Muscle of leg (tissue), 11 donors: ENCODE results near the gene GNMT. TPM values are rescaled to one million over a fixed set of nuclear protein-coding genes. Genes with fewer than 3 reads are reported as not detected.

ENCODE experiments used
- DNase-seq: peaks from one replicate; pipeline ENCODE4 v3.0.0; 2013
- H3K27ac ChIP-seq: one replicate; pipeline ENCODE4 v1.5.1; 2013; ENCODE audit warnings: mild to moderate bottlenecking, low read length, control low read depth
- H3K27me3 ChIP-seq: one replicate; pipeline ENCODE4 v1.6.1; 2013; ENCODE audit warnings: low read length; ENCODE audit not compliant: control insufficient read depth, insufficient read depth
- H3K36me3 ChIP-seq: one replicate; pipeline ENCODE4 v1.6.1; 2013; ENCODE audit warnings: low read length; ENCODE audit not compliant: control insufficient read depth, insufficient read depth
- H3K4me1 ChIP-seq: one replicate; pipeline ENCODE4 v1.6.1; 2013; ENCODE audit warnings: low read length; ENCODE audit not compliant: control insufficient read depth, insufficient read depth
- H3K4me3 ChIP-seq: one replicate; pipeline ENCODE4 v1.5.1; 2013; ENCODE audit warnings: low read length, control low read depth
- H3K9me3 ChIP-seq: replicated peaks from 2 replicates; pipeline ENCODE4 v1.6.1; 2013; ENCODE audit warnings: low read depth, low read length; ENCODE audit not compliant: control insufficient read depth
- WGBS: methylation state at CpG from one replicate; pipeline ENCODE4 v1.1.5; 2013; ENCODE audit warnings: missing lambda C conversion rate; ENCODE audit not compliant: insufficient coverage; 5-methylcytosine and 5-hydroxymethylcytosine counted together
- polyA plus RNA-seq, 8 donors: library from polyadenylated mRNA; unstranded; fragments of 120-200 nt; gene quantifications; one replicate each; pipeline versions ENCODE4 v1.2.1 to v1.2.3, GENCODE V29; 2013; ENCODE audit warnings: inconsistent platforms in 1 of 8, low replicate concordance in 1 of 8; ENCODE audit not compliant: insufficient read length in 8 of 8, insufficient read depth in 1 of 8
- total RNA-seq: library from RNA; stranded (reverse); fragments of 120-200 nt; gene quantifications from one replicate; pipeline ENCODE4 v1.2.4, GENCODE V29; 2013

The GNMT gene
- total and polyA plus RNA-seq, 9 donors: 0.10 to 1.0 (median 0.42) TPM

GRCh38 chr6:42973926-42974325, 13.4 kb downstream of the GNMT start:
- WGBS: no CpG with 5 or more reads among the region's 3 CpGs
- no peaks in the 10 kb centered on the region for H3K9me3 ChIP-seq
- peaks cover 12% of the 10 kb centered on the region for H3K4me1 ChIP-seq

DNA sequence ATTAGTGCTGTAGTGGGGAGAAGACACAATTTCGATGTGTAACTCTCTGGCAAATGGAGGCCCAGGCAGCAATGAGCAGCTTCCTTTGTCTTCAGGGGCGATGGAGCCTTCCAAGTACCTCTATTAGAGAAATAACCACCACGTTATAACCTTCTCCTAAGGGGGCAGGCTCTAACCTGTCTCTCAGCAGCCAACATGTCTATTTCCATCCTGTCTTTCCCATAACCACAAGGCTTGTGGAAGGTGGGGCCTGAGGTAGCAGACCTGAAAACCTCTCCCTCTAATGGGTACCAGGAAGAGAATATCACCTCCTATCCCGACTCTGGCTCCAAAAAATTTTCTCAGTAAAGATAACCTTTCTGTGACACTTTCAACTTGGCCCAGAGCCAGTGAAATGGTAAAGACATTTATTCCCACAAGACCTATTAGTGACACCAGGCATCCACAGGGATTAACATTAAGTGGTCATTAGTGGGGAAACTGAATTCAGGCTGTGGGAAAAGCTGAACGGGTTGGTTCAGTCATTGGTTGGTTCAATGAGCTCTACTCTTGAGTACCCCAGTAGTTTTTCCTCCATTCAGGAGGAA, 14.5 kb downstream of the GNMT start:
- Histone ChIP-seq H3K27ac (no peak overlapping the region), H3K4me1 (peaks cover 20% of the 10 kb centered on the region), H3K9me3 (no peaks in the 10 kb centered on the region), H3K27me3 (no peaks in the 10 kb centered on the region), H3K4me3 (no peak overlapping the region), H3K36me3 (peaks cover 28% of the 10 kb centered on the region)
- WGBS: 87% methylated on average over 3 of the region's 5 CpGs
- no peak for DNase-seq

More at GRCh38 chr6:42973926-42974325, 13.4 kb downstream of the GNMT start:
- H3K27me3 ChIP-seq: no peaks in the 10 kb centered on the region
- no peak for DNase-seq
- H3K36me3 ChIP-seq: peaks cover 39% of the 10 kb centered on the region
- H3K27ac ChIP-seq: no peak overlapping the region
- no peak overlapping the region for H3K4me3 ChIP-seq

DNA sequence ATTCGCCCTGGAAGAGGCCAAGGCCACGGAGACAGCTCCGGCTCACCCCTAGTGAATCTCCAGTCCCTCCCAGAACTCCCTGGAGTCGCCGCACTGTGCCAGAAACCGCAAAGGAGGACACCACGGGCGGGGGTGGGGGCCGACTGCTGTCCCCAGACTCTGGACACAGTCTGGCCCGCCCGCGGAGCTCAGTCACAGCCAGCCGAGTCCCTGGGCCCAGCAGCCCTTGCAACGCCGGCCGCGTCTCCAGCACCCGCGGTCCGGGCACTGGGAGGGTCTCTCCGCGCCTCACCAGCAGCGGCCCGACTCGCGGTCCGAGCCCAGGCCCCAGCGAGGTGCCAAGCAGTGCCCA, 17.9 kb downstream of the GNMT start:
- H3K27me3 ChIP-seq: no peaks in the 10 kb centered on the region
- peaks cover 12% of the 10 kb centered on the region for H3K36me3 ChIP-seq
- peak overlapping the region; percentile 70 for H3K27ac ChIP-seq
- no peaks in the 10 kb centered on the region for H3K9me3 ChIP-seq
- DNase-seq: no peak
- peak overlapping the region; percentile 72 for H3K4me3 ChIP-seq
- WGBS: 0% methylated on average over 28 of the region's 28 CpGs
- peaks cover 20% of the 10 kb centered on the region for H3K4me1 ChIP-seq

- Histone ChIP-seq H3K27me3 (no peaks in the 10 kb centered on the region), H3K4me3 (peak within 1 kb of the TSS; percentile 72), H3K9me3 (no peaks in the 10 kb centered on the region), H3K36me3 (peaks cover 7% of the 10 kb centered on the region), H3K4me1 (peaks cover 24% of the 10 kb centered on the region), H3K27ac (peak within 1 kb of the TSS; percentile 85)
- WGBS: under 1% methylated on average over 54 of the region's 59 CpGs
- peak; percentile 94 for DNase-seq
Observed at GRCh38 chr6:42978839-42979522, 18.4 kb downstream of the GNMT start, which contains the start of gene PEX6. Gene PEX6 (minus strand): TSS chr6:42979181. CDS start chr6:42979150, 31 bp downstream.

GRCh38 chr6:42979523-42980177, 19.1 kb downstream of the GNMT start:
- Histone ChIP-seq H3K27me3 (no peaks in the 10 kb centered on the region), H3K9me3 (no peaks in the 10 kb centered on the region), H3K27ac (peak overlapping the region; percentile 85), H3K4me3 (peak overlapping the region; percentile 72), H3K4me1 (peaks cover 24% of the 10 kb centered on the region), H3K36me3 (peaks cover 4% of the 10 kb centered on the region)
- no peak for DNase-seq
- 23% methylated on average over 4 of the region's 9 CpGs for WGBS

GRCh38 chr6:42981836-42982235, 21.3 kb downstream of the GNMT start:
- Histone ChIP-seq H3K9me3 (no peaks in the 10 kb centered on the region), H3K4me1 (peaks cover 40% of the 10 kb centered on the region)
- WGBS: 95% methylated on average over 3 of the region's 5 CpGs

DNA sequence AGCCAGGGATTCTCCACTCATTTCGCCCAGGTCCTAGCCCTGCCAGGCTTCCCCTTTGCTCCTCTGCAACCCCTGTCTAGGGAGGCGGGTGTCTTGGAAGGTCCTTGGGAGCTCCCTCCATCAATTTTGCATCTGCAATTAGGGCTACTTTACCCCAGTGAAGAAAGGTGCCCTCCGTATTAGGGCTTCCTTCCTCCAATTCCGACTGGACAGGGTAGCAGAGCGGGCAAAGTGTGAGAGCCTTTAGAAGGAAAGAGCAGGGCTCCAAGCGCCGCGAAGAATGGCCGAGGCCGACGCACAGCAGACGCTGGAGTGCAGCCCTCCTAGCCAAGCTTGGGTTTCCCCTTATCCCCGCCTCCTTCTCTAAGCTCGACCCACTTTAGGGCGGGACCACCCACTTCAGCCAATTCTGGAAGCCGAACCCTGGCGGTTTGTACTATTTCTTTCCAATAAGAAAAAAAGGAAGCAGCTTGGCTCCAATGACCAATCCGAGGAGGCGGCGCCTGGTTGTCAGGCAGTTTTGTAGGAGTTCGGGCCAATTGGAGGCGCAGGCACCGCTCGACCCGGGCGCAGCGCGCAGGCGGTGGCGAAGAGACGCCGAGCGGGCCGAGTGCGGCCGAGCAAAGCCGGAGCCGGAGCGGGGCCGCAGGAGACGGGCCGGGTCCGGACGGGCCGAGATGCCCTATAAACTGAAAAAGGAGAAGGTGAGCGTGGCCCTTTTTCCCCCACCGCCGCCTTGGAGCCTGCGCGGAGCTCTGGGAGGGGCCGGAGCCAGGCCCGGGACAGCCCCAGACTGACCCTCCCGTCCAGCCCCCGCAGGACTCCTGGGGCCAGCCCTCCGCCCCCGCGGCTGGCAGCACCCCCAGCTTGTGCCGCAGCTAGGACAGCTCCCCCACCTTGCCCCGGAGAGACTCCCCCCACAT, 23.7 kb downstream of the GNMT start, which contains the start of gene PPP2R5D:
PPP2R5D (plus strand) TSS at position 570 of the 923 bp plus-strand sequence; CDS start at position 678, 108 bp downstream.
- peak; percentile 100 for DNase-seq
- Histone ChIP-seq H3K27ac (peak within 1 kb of the TSS; percentile 91), H3K9me3 (no peaks in the 10 kb centered on the region), H3K4me1 (peaks cover 41% of the 10 kb centered on the region), H3K36me3 (peaks cover 16% of the 10 kb centered on the region), H3K27me3 (no peaks in the 10 kb centered on the region), H3K4me3 (peak within 1 kb of the TSS; percentile 84)
- 0% methylated on average over 47 of the region's 59 CpGs for WGBS

More at GRCh38 chr6:42981836-42982235, 21.3 kb downstream of the GNMT start:
- DNase-seq: no peak
- H3K27me3 ChIP-seq: no peaks in the 10 kb centered on the region
- no peak overlapping the region for H3K4me3 ChIP-seq
- no peak overlapping the region for H3K27ac ChIP-seq
- H3K36me3 ChIP-seq: no peaks in the 10 kb centered on the region

DNA sequence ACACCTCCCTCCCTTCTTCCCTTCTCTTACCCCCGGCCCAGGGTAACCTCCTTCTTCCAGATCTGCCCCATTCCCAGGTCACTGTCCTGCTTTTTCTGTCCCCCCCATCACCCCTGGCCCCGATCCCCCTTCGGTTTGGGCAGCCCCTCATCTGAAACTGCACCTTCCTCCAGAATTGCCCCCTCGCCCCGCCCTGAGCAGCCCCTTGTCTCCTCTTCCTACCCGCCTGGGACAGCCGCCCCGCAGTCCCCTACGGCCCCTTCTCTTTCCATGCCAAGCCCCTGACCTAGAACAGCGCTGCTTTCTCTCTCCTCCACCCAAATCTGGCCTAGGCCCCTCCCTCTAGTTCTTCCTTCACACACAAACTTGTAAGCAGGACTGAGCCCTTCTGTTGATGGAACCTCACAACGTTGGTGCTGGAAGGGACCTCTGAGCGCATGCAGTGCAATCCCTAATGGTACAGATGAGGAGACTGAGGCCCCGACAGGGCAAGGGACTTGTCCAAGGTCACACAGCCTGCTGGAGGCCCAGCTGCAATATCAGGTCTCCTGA, 24.4 kb downstream of the GNMT start:
- peaks cover 34% of the 10 kb centered on the region for H3K4me1 ChIP-seq
- 11% methylated on average over 12 of the region's 13 CpGs for WGBS
- peaks cover 24% of the 10 kb centered on the region for H3K36me3 ChIP-seq
- H3K27ac ChIP-seq: peak overlapping the region; percentile 88
- H3K9me3 ChIP-seq: no peaks in the 10 kb centered on the region
- no peaks in the 10 kb centered on the region for H3K27me3 ChIP-seq
- peak; percentile 59 for DNase-seq
- peak overlapping the region; percentile 84 for H3K4me3 ChIP-seq

- no peaks in the 10 kb centered on the region for H3K9me3 ChIP-seq
- WGBS: 68% methylated on average over 4 of the region's 5 CpGs
- DNase-seq: no peak
- no peaks in the 10 kb centered on the region for H3K27me3 ChIP-seq
- H3K4me3 ChIP-seq: no peak overlapping the region
- H3K4me1 ChIP-seq: peaks cover 33% of the 10 kb centered on the region
- no peak overlapping the region for H3K27ac ChIP-seq
- peaks cover 34% of the 10 kb centered on the region for H3K36me3 ChIP-seq
Observed at GRCh38 chr6:42987533-42988451, 27.2 kb downstream of the GNMT start.
